Measurements from ENCODE around the gene DMC1.
"Not testable (repeated sequence)": the region's sequence is repeated elsewhere in the genome, so short reads cannot be mapped to it uniquely, and the experiment has no call there.

DMC1 gene

GRCh38 chr22:38477585-38477984 lies 92.4 kb downstream of the DMC1 start:
- DNase-seq, result no peak
- Histone ChIP-seq H3K9me3 (ENCODE audit: severe bottlenecking) (no peaks in the 10 kb centered on the region), H3K4me3 (ENCODE audit: low read depth, low read length) (no peak overlapping the region), H3K27me3 (ENCODE audit: insufficient read depth, low read depth, severe bottlenecking) (no peaks in the 10 kb centered on the region), H3K27ac (no peak overlapping the region), H3K36me3 (peaks cover 34% of the 10 kb centered on the region)
- TF ChIP-seq CTCF (IDR thresholded peaks at IDR 0.05; ENCODE audit: low read depth, low read length), result no peak

GRCh38 chr22:38474003-38474607 lies 95.9 kb downstream of the DMC1 start:
- TF ChIP-seq CTCF (IDR thresholded peaks at IDR 0.05; ENCODE audit: low read depth, low read length), result no peak
- Histone ChIP-seq H3K27ac (no peak overlapping the region), H3K4me3 (ENCODE audit: low read depth, low read length) (no peak overlapping the region), H3K9me3 (ENCODE audit: severe bottlenecking) (no peaks in the 10 kb centered on the region), H3K27me3 (ENCODE audit: insufficient read depth, low read depth, severe bottlenecking) (no peaks in the 10 kb centered on the region), H3K36me3 (no peaks in the 10 kb centered on the region)
- DNase-seq, result no peak

DNA sequence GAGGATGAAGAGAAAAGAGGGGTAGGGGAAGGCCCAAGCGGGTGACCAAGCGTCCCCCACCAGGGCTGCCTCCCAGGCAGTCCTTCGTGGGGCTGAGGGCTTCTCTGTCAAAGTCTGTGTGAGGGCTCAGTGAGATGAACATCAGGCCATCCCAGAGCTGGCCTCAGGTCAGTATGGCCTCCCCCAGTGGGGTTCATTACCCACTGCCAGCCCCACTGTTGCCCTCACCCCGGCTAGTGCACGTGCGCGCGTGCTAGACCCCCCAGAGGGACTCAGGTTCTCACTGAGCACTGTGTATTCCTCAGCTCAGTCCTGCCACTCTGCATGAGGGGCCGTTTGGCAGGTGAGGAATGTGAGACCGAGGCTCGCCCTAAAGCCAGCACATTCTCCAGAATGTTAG lies 98.7 kb downstream of the DMC1 start:
- DNase-seq, result no peak
- no peaks in the 10 kb centered on the region for H3K36me3 ChIP-seq
- H3K27me3 ChIP-seq (ENCODE audit: insufficient read depth, low read depth, severe bottlenecking), result no peaks in the 10 kb centered on the region
- no peak overlapping the region for H3K27ac ChIP-seq
- no peaks in the 10 kb centered on the region for H3K9me3 ChIP-seq (ENCODE audit: severe bottlenecking)
- TF ChIP-seq CTCF (IDR thresholded peaks at IDR 0.05; ENCODE audit: low read depth, low read length), result no peak
- H3K4me3 ChIP-seq (ENCODE audit: low read depth, low read length), result no peak overlapping the region

DNA sequence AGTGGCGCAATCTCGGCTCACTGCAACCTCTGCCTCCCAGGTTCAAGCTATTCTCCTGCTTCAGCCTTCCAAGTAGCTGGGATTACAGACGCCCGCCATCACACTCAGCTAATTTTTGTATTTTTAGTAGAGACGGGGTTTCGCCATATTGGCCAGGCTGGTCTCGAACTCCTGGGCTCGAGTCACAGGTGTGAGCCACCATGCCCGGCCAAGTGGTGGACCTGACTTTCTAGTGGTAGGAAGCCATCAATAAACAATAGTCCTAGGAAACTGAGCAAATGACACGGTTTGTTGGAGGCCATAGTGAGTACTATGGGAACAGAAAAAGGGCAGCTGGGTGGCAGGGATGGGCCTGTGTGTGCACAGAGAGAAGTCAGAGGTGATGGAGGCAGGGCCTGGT lies 99.8 kb downstream of the DMC1 start:
- DNase-seq; H3K9me3 ChIP-seq (ENCODE audit: severe bottlenecking); H3K27ac ChIP-seq; H3K4me3 ChIP-seq (ENCODE audit: low read depth, low read length); H3K36me3 ChIP-seq; H3K27me3 ChIP-seq (ENCODE audit: insufficient read depth, low read depth, severe bottlenecking): not testable (repeated sequence)

- Histone ChIP-seq H3K27ac (no peak overlapping the region), H3K4me3 (ENCODE audit: low read depth, low read length) (no peak overlapping the region), H3K27me3 (ENCODE audit: insufficient read depth, low read depth, severe bottlenecking) (no peaks in the 10 kb centered on the region), H3K9me3 (ENCODE audit: severe bottlenecking) (no peaks in the 10 kb centered on the region), H3K36me3 (no peaks in the 10 kb centered on the region)
- no peak for DNase-seq
- TF ChIP-seq CTCF (IDR thresholded peaks at IDR 0.05; ENCODE audit: low read depth, low read length), result no peak
Measured at GRCh38 chr22:38469306-38469781, 100.6 kb downstream of the DMC1 start.
